OCI-LY3 (cell line): ENCODE data around the gene NECAB3.

Source experiments
- H2AFZ ChIP-seq: fragments of 200-600, 300-600 bp; shearing (Covaris generic); 2 replicates; pipeline ENCODE4 v1.6.0; 2014; ENCODE audit warnings: antibody characterized with exemption, low read depth, low read length
- H3K27ac ChIP-seq: fragments of 200-600, 300-600 bp; sonication (generic); 2 replicates; pipeline ENCODE4 v1.5.1; 2014; ENCODE audit warnings: mild to moderate bottlenecking, low read length, moderate library complexity, mixed read lengths
- H3K27me3 ChIP-seq: fragments of 200-600, 300-600 bp; sonication (generic); 2 replicates; pipeline ENCODE4 v1.6.1; 2014; ENCODE audit warnings: low read depth, low read length, mixed read lengths
- H3K36me3 ChIP-seq: fragments of 200-600, 300-600 bp; sonication (generic); replicated peaks from 2 replicates; pipeline ENCODE3; 2014; ENCODE audit warnings: low read depth, low read length, mixed read lengths
- H3K4me1 ChIP-seq: fragments of 300-600, 200-600 bp; sonication (generic); 2 replicates; pipeline ENCODE4 v1.6.1; 2014; ENCODE audit warnings: low read length, mixed read lengths
- H3K4me2 ChIP-seq: fragments of 200-600, 300-600 bp; sonication (generic); 2 replicates; pipeline ENCODE4 v1.6.1; 2014; ENCODE audit warnings: low read length, mixed read lengths
- H3K4me3 ChIP-seq: fragments of 300-600, 200-600 bp; sonication (generic); 2 replicates; pipeline ENCODE4 v1.5.1; 2014; ENCODE audit warnings: antibody characterized with exemption, mild to moderate bottlenecking, low read length, moderate library complexity
- H3K79me2 ChIP-seq: fragments of 300-600, 200-600 bp; shearing (Covaris generic); 2 replicates; pipeline ENCODE4 v1.6.1; 2014; ENCODE audit warnings: mild to moderate bottlenecking, low read length, mixed read lengths
- H3K9ac ChIP-seq: fragments of 300-600, 200-600 bp; shearing (Covaris generic); 2 replicates; pipeline ENCODE4 v1.6.0; 2014; ENCODE audit warnings: mild to moderate bottlenecking, low read length, moderate library complexity
- H3K9me3 ChIP-seq: fragments of 200-600, 300-600 bp; shearing (Covaris generic); 2 replicates; pipeline ENCODE4 v1.6.1; 2014; ENCODE audit warnings: low read length, mixed read lengths; ENCODE audit not compliant: insufficient read depth
- H4K20me1 ChIP-seq: fragments of 200-600, 300-600 bp; sonication (generic); 2 replicates; pipeline ENCODE4 v1.6.1; 2016; ENCODE audit warnings: low read length, mixed read lengths; ENCODE audit not compliant: insufficient read depth
- CTCF ChIP-seq: fragments of 200-600, 300-600 bp; sonication (generic); IDR thresholded peaks from 2 replicates; pipeline ENCODE4 v1.5.1; 2014; ENCODE audit warnings: antibody characterized with exemption, low read length, low read depth
- EZH2phosphoT487 ChIP-seq: fragments of 200-600 bp; shearing (Covaris generic); IDR thresholded peaks from 2 replicates; pipeline ENCODE4 v1.6.1; 2018; ENCODE audit warnings: antibody characterized with exemption, mixed run types, low read depth

NECAB3 gene

DNA sequence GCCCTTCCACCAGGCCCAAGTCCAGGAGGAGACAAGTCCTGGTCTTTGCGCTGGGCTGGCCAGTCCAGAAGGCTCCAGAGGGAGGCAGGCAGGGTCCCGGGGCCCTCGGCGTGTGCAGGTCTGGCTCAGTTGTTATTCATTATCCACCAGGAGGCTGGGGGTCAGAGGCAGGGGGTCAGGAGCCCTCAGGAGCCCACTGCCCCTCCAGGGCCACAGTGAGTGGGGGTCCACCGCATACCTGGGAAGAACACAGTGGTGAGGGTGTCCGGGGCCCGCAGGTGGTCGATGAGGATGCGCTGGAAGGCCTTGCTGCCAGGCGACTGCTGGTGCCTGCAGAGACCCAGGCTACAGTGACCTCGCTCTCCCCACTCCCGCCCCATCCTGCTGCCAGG lies 16.5 kb downstream of the NECAB3 start:
- no peak overlapping the region for H3K4me2 ChIP-seq

DNA sequence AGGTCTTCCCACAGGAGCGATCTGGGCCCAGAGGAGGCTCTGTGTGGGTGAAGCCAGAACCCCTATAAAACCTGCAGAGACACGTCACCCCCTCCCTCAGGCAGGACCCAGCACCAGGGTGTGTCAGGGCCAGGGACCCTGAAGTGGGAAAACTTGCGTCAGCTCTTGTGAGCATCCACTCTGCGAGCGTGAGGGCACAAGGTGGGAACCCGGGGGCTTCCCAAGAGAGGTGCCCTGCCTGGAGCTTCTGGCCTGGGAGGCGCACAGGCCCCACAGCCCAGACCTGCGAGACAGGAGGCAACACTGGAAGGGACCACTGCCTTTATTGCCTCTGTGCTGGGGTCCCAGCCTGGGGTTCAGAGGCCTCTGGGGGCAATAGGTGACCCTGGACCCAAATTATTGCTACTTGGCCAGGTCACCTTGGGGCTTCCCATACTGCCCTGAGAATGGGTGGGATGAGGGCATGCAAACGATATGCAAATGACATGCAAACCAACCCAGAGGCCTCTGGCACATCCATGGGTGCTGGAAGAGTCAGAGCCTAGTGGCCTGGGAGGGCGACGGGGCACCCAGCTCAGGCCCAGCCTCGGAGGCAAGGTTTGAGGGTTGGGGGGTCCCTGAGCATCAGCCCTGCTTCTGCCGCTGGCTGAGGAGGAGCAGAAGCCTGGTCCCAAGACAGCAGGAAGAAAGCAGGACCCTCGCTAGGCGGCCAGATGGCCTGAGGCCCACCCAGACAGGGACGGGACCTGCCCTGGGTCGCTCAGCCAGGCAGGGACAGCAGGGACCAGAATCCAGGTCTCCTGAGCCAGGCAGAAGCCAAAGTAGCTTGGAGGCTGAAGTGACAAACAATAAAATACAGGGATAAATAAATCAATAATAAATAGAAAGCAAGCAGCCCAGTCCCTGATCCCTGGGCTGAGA lies 17.2 kb downstream of the NECAB3 start:
- TF ChIP-seq EZH2phosphoT487 (no peak), CTCF (no peak)
- Histone ChIP-seq H2AFZ (no peak overlapping the region), H3K27ac (no peak overlapping the region), H3K79me2 (no peaks in the 10 kb centered on the region), H4K20me1 (no peaks in the 10 kb centered on the region), H3K9me3 (no peaks in the 10 kb centered on the region), H3K4me3 (no peak overlapping the region), H3K27me3 (no peaks in the 10 kb centered on the region), H3K4me1 (peaks cover 22% of the 10 kb centered on the region), H3K4me2 (no peak overlapping the region), H3K36me3 (no peaks in the 10 kb centered on the region), H3K9ac (no peak overlapping the region)

More for the DNA sequence above, 16.5 kb downstream of the NECAB3 start:
- Histone ChIP-seq H3K27ac (no peak overlapping the region), H3K4me1 (peaks cover 21% of the 10 kb centered on the region), H3K36me3 (no peaks in the 10 kb centered on the region), H4K20me1 (no peaks in the 10 kb centered on the region), H3K4me3 (no peak overlapping the region), H3K9me3 (no peaks in the 10 kb centered on the region), H2AFZ (no peak overlapping the region), H3K27me3 (no peaks in the 10 kb centered on the region), H3K9ac (no peak overlapping the region), H3K79me2 (no peaks in the 10 kb centered on the region)
- TF ChIP-seq EZH2phosphoT487 (no peak), CTCF (no peak)

GRCh38 chr20:33656010-33656782 lies 18.0 kb downstream of the NECAB3 start:
- Histone ChIP-seq H3K4me2 (no peak overlapping the region), H3K4me1 (peaks cover 30% of the 10 kb centered on the region), H4K20me1 (no peaks in the 10 kb centered on the region), H3K79me2 (no peaks in the 10 kb centered on the region), H2AFZ (no peak overlapping the region), H3K4me3 (no peak overlapping the region), H3K36me3 (no peaks in the 10 kb centered on the region), H3K27me3 (no peaks in the 10 kb centered on the region), H3K27ac (no peak overlapping the region), H3K9ac (no peak overlapping the region), H3K9me3 (no peaks in the 10 kb centered on the region)
- TF ChIP-seq CTCF (no peak), EZH2phosphoT487 (no peak)

- no peak overlapping the region for H3K27ac ChIP-seq
- H3K79me2 ChIP-seq, result no peaks in the 10 kb centered on the region
- H3K27me3 ChIP-seq, result no peaks in the 10 kb centered on the region
- H3K4me2 ChIP-seq, result no peak overlapping the region
- H3K4me1 ChIP-seq, result peaks cover 31% of the 10 kb centered on the region
- H3K4me3 ChIP-seq, result no peak overlapping the region
- no peaks in the 10 kb centered on the region for H3K36me3 ChIP-seq
- no peaks in the 10 kb centered on the region for H4K20me1 ChIP-seq
- H2AFZ ChIP-seq, result no peak overlapping the region
- no peaks in the 10 kb centered on the region for H3K9me3 ChIP-seq
- TF ChIP-seq EZH2phosphoT487, result no peak
- TF ChIP-seq CTCF, result no peak
- H3K9ac ChIP-seq, result no peak overlapping the region
These were observed 19.1 kb downstream of the NECAB3 start for GRCh38 chr20:33655164-33655563.
